GM12878 (cell line): ENCODE measurements around the gene P2RX4.

Source experiments
- CBFB ChIP-seq: IDR thresholded peaks from 2 replicates; pipeline ENCODE4 v1.6.1; 2016; ENCODE audit warnings: antibody characterized with exemption, low read depth
- EED ChIP-seq: sonication (generic); IDR thresholded peaks from 2 replicates; pipeline ENCODE4 v1.6.1; 2016; ENCODE audit warnings: antibody characterized with exemption, low read depth
- FOS ChIP-seq: IDR thresholded peaks from 3 replicates; pipeline ENCODE4 v1.6.1; 2011; ENCODE audit warnings: borderline replicate concordance; ENCODE audit not compliant: insufficient read length; ENCODE audit errors: extremely low read depth
- FOXM1 ChIP-seq: IDR thresholded peaks from 2 replicates; pipeline ENCODE4 v1.6.1; 2012; ENCODE audit warnings: low read depth, mild to moderate bottlenecking, inconsistent platforms, low read length, moderate library complexity
- HDAC2 ChIP-seq: fragments of 200-600 bp; sonication (generic); IDR thresholded peaks from 2 replicates; pipeline ENCODE4 v1.6.1; 2017
- POLR2A ChIP-seq: IDR thresholded peaks from 2 replicates; pipeline ENCODE4 v1.6.1; 2011; ENCODE audit warnings: low read depth, mild to moderate bottlenecking, low read length
- POLR2AphosphoS5 ChIP-seq: IDR thresholded peaks from 2 replicates; pipeline ENCODE4 v1.6.1; 2011; ENCODE audit warnings: mild to moderate bottlenecking, low read length, inconsistent platforms
- RAD21 ChIP-seq: IDR thresholded peaks from 2 replicates; pipeline ENCODE4 v1.6.1; 2011; ENCODE audit warnings: mild to moderate bottlenecking, low read depth, low read length, moderate library complexity; ENCODE audit not compliant: insufficient read depth
- TAF1 ChIP-seq: IDR thresholded peaks from 2 replicates; pipeline ENCODE4 v1.6.1; 2011; ENCODE audit warnings: mild to moderate bottlenecking, low read depth, low read length, borderline replicate concordance
- TF ChIP-seq, protein P1 (sequence below), 3 experiments: IDR thresholded peaks in 2 of 3; conservative IDR thresholded peaks in 1 of 3; 2 replicates each; pipeline ENCODE4 v1.5.1; 2011; ENCODE audit warnings: low read depth in 3 of 3, low read length in 3 of 3, mild to moderate bottlenecking in 3 of 3, control low read depth in 2 of 3, moderate library complexity in 2 of 3, inconsistent platforms in 1 of 3, mixed read lengths in 1 of 3; ENCODE audit not compliant: control insufficient read depth in 2 of 3, insufficient read depth in 1 of 3; ENCODE audit errors: extremely low read depth in 1 of 3

DNA sequence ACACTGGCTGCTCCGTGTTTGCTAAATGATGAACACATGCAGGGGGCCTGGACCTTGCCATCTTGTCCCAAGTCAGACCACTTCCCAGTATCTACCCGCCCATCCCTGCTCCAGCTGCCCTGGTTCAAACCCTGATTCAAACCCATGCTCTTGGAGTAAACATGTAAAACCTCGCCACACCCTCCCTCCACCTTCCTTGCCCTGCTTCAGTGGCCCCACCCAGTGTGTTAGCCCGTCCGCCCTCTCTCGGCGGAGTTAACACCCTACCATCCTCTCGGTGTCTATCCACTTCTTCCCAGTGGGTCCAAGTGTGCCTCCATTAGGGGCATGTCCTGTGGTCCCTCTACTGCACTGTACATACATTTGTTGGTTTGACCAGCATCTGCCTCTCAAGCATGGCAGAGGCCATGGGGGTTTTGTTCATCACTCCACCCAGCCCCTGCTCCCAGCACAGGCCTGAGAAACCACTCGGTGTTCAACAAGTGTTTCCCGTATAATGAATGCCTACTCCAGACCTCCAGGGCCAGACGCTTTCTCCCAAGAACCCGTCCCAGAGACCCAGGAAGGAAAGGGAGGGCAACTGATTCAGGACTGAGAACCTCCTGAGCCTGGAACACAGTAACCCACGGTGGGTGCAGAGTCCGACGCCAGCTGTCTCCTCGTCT is 37.1 kb downstream of the P2RX4 start:
- TF ChIP-seq EED (no peak), CBFB (no peak), HDAC2 (no peak), TAF1 (no peak), RAD21 (no peak), FOXM1 (no peak), POLR2A (0 out of 2 replicates have a peak, but pooled peaks have one; percentile 32), FOS (no peak), POLR2AphosphoS5 (no peak)
- TF ChIP-seq, protein P1, sequence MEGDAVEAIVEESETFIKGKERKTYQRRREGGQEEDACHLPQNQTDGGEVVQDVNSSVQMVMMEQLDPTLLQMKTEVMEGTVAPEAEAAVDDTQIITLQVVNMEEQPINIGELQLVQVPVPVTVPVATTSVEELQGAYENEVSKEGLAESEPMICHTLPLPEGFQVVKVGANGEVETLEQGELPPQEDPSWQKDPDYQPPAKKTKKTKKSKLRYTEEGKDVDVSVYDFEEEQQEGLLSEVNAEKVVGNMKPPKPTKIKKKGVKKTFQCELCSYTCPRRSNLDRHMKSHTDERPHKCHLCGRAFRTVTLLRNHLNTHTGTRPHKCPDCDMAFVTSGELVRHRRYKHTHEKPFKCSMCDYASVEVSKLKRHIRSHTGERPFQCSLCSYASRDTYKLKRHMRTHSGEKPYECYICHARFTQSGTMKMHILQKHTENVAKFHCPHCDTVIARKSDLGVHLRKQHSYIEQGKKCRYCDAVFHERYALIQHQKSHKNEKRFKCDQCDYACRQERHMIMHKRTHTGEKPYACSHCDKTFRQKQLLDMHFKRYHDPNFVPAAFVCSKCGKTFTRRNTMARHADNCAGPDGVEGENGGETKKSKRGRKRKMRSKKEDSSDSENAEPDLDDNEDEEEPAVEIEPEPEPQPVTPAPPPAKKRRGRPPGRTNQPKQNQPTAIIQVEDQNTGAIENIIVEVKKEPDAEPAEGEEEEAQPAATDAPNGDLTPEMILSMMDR (IDR thresholded peaks at IDR 0.05 in 2 of 3, conservative IDR thresholded peaks at IDR 0.05 in 1 of 3; ENCODE audit: control insufficient read depth in 2 of 3, extremely low read depth in 1 of 3, insufficient read depth in 1 of 3, low read depth in 3 of 3, low read length in 3 of 3): no peak
